Measurements from ENCODE around the gene TMEM190. TPM values are rescaled to one million over a fixed set of nuclear protein-coding genes. Genes with fewer than 3 reads are reported as not detected.
"Not testable (repeated sequence)": the region's sequence is repeated elsewhere in the genome, so short reads cannot be mapped to it uniquely, and the experiment has no call there.

TMEM190 gene
- total RNA-seq (2014; rRNA removed; shearing (Covaris generic)): not detected in 2 replicates

- DNase-seq (ENCODE audit: low read depth): no peak
Observed at GRCh38 chr19:55376241-55376933, at the start of gene TMEM190. TSS of gene TMEM190 (plus strand) at chr19:55376826. CDS start at chr19:55376854, 28 bp downstream.

- DNase-seq (ENCODE audit: low read depth): not testable (repeated sequence)
Observed at GRCh38 chr19:55328774-55329318, 47.8 kb upstream of the TMEM190 start.

GRCh38 chr19:55329791-55330190, 46.8 kb upstream of the TMEM190 start:
- not testable (repeated sequence) for DNase-seq (ENCODE audit: low read depth)

GRCh38 chr19:55333870-55334269, 42.8 kb upstream of the TMEM190 start:
- DNase-seq (ENCODE audit: low read depth): no peak

GRCh38 chr19:55336101-55336500, 40.5 kb upstream of the TMEM190 start:
- peak; percentile 52 for DNase-seq (ENCODE audit: low read depth)

GRCh38 chr19:55339105-55339888, 37.3 kb upstream of the TMEM190 start, which contains the start of gene KMT5C:
TSS of gene KMT5C (plus strand) at chr19:55339876. CDS start at chr19:55341937, 2,061 bp downstream.
- DNase-seq (ENCODE audit: low read depth): peak; percentile 100

GRCh38 chr19:55339889-55340783, 36.5 kb upstream of the TMEM190 start:
- no peak for DNase-seq (ENCODE audit: low read depth)

GRCh38 chr19:55340784-55341147, 35.9 kb upstream of the TMEM190 start:
- peak; percentile 39 for DNase-seq (ENCODE audit: low read depth)

GRCh38 chr19:55341171-55341588, 35.4 kb upstream of the TMEM190 start:
- DNase-seq (ENCODE audit: low read depth): peak; percentile 72

- no peak for DNase-seq (ENCODE audit: low read depth)
Observed at GRCh38 chr19:55341595-55342531, 34.8 kb upstream of the TMEM190 start.

GRCh38 chr19:55344444-55344843, 32.2 kb upstream of the TMEM190 start:
- no peak for DNase-seq (ENCODE audit: low read depth)

GRCh38 chr19:55345101-55345817, 31.4 kb upstream of the TMEM190 start:
- no peak for DNase-seq (ENCODE audit: low read depth)

GRCh38 chr19:55345818-55346724, 30.6 kb upstream of the TMEM190 start:
- peak; percentile 54 for DNase-seq (ENCODE audit: low read depth)

GRCh38 chr19:55346725-55347441, 29.7 kb upstream of the TMEM190 start:
- no peak for DNase-seq (ENCODE audit: low read depth)

GRCh38 chr19:55347442-55348009, 29.1 kb upstream of the TMEM190 start:
- DNase-seq (ENCODE audit: low read depth): no peak

- no peak for DNase-seq (ENCODE audit: low read depth)
Observed at GRCh38 chr19:55348317-55349034, 28.1 kb upstream of the TMEM190 start.
